SU-DHL-6 (cell line): Measurements from ENCODE around the gene NAV2.

Source experiments
- H2AFZ ChIP-seq: fragments of 200-600 bp; sonication (generic); 2 replicates; pipeline ENCODE4 v1.6.1; 2014; ENCODE audit warnings: low read depth, mild to moderate bottlenecking, moderate library complexity, mixed read lengths, antibody characterized with exemption, low read length; ENCODE audit not compliant: severe bottlenecking
- H3F3A ChIP-seq: fragments of 200-600 bp; shearing (Covaris generic); 2 replicates; pipeline ENCODE4 v1.6.0; 2016; ENCODE audit warnings: antibody characterized with exemption, mild to moderate bottlenecking; ENCODE audit not compliant: insufficient read depth
- H3K27ac ChIP-seq: fragments of 200-600 bp; sonication (generic); 2 replicates; pipeline ENCODE4 v1.5.1; 2016; ENCODE audit warnings: low read depth, mild to moderate bottlenecking, low read length, moderate library complexity, mixed read lengths
- H3K27me3 ChIP-seq: fragments of 200-600 bp; sonication (generic), shearing (Covaris generic); 2 replicates; pipeline ENCODE4 v1.6.0; 2014; ENCODE audit warnings: mild to moderate bottlenecking, low read length
- H3K36me3 ChIP-seq: fragments of 200-600 bp; sonication (generic); 2 replicates; pipeline ENCODE4 v1.6.1; 2014; ENCODE audit warnings: mild to moderate bottlenecking, low read length, mixed read lengths
- H3K4me2 ChIP-seq: fragments of 300-600, 200-600 bp; shearing (Covaris generic), sonication (generic); 2 replicates; pipeline ENCODE4 v1.6.0; 2014; ENCODE audit warnings: low read length, low read depth, mild to moderate bottlenecking; ENCODE audit not compliant: poor library complexity, severe bottlenecking
- H3K4me3 ChIP-seq: fragments of 200-600 bp; sonication (generic); 2 replicates; pipeline ENCODE4 v1.5.1; 2014; ENCODE audit warnings: antibody characterized with exemption, low read length, mild to moderate bottlenecking, mixed read lengths; ENCODE audit not compliant: insufficient read depth, poor library complexity, severe bottlenecking
- H3K79me2 ChIP-seq: fragments of 200-600 bp; sonication (generic); 2 replicates; pipeline ENCODE4 v1.6.1; 2014; ENCODE audit warnings: mild to moderate bottlenecking, low read length, moderate library complexity; ENCODE audit not compliant: insufficient read depth
- H3K9ac ChIP-seq: fragments of 200-600 bp; sonication (generic); 2 replicates; pipeline ENCODE4 v1.7.0; 2014; ENCODE audit warnings: mild to moderate bottlenecking, low read length
- H3K9me2 ChIP-seq: fragments of 200-600 bp; sonication (generic); replicated peaks from 2 replicates; pipeline ENCODE4 v1.6.1; 2014; ENCODE audit warnings: low read length; ENCODE audit not compliant: insufficient read depth
- H3K9me3 ChIP-seq: fragments of 200-600 bp; sonication (generic); 2 replicates; pipeline ENCODE4 v1.6.1; 2014; ENCODE audit warnings: low read length, mixed read lengths; ENCODE audit not compliant: insufficient read depth
- H4K20me1 ChIP-seq: fragments of 200-600 bp; sonication (generic); 2 replicates; pipeline ENCODE4 v1.6.1; 2014; ENCODE audit warnings: low read depth, mild to moderate bottlenecking, antibody characterized with exemption, low read length, moderate library complexity, mixed read lengths
- EZH2phosphoT487 ChIP-seq: fragments of 200-600 bp; sonication (generic), shearing (Covaris generic); conservative IDR thresholded peaks from 2 replicates; pipeline ENCODE4 v1.6.1; 2018; ENCODE audit warnings: mild to moderate bottlenecking, antibody characterized with exemption, low read length, moderate library complexity, mixed read lengths
- TF ChIP-seq, protein P1 (sequence below): fragments of 200-600 bp; sonication (generic); IDR thresholded peaks from one replicate; pipeline ENCODE4 v1.5.1; 2017; ENCODE audit warnings: antibody characterized with exemption, mild to moderate bottlenecking, low read length, moderate library complexity; ENCODE audit not compliant: insufficient read depth, poor library complexity, severe bottlenecking

The NAV2 gene

DNA sequence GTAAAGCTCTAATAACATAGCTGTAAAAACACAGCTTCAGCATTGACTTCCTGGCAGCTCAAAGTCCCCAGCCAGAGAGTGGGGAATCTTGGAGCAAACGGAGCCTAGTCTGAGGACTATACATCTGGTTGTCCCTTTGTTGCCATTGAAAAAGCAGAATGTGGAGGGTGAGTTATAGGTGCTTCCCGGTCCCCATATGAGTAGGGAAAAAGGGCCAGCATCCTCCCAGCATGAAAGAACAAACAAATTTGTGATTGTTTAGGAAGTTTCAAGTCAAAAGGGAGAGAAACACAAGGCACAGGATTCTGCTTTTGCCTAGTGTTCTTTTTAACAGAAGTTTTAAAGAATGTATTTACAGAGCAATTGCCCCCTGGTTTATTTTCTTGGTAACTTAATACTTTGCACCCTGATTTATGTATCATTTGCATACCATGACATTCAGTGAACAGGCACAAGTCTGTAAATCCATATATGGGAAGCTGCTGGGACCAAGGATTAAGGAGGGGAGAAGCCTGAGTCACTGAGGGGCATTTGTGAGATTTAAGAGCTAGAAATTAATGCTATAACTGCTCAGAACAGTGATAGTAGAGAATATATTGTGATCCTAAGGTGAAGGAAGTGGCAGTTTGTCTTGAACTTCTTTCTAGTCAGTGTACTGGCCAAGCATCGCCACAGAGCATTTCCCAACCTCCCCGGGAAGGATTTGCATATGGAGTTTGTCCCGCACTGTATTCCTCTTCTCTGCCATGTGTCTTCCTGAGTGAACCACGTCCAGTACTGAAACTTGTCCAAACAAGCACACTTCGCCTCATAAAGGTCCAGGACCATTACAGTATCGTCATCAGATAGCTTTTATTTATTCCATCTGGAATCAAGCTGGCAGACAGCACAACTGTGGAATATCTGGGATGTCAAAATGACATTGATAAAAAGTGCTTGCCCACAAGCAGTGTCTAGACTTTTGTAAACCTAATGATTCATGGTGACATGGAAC is 344.6 kb downstream of the NAV2 start:
- H3K9me2 ChIP-seq = no peaks in the 10 kb centered on the region
- TF ChIP-seq EZH2phosphoT487 = no peak
- TF ChIP-seq, protein P1, sequence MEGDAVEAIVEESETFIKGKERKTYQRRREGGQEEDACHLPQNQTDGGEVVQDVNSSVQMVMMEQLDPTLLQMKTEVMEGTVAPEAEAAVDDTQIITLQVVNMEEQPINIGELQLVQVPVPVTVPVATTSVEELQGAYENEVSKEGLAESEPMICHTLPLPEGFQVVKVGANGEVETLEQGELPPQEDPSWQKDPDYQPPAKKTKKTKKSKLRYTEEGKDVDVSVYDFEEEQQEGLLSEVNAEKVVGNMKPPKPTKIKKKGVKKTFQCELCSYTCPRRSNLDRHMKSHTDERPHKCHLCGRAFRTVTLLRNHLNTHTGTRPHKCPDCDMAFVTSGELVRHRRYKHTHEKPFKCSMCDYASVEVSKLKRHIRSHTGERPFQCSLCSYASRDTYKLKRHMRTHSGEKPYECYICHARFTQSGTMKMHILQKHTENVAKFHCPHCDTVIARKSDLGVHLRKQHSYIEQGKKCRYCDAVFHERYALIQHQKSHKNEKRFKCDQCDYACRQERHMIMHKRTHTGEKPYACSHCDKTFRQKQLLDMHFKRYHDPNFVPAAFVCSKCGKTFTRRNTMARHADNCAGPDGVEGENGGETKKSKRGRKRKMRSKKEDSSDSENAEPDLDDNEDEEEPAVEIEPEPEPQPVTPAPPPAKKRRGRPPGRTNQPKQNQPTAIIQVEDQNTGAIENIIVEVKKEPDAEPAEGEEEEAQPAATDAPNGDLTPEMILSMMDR = no peak
- no peaks in the 10 kb centered on the region for H4K20me1 ChIP-seq
- no peak overlapping the region for H3K4me3 ChIP-seq
- no peaks in the 10 kb centered on the region for H3K36me3 ChIP-seq
- no peak overlapping the region for H3K27ac ChIP-seq
- no peak overlapping the region for H3K9ac ChIP-seq
- H3K4me2 ChIP-seq = no peak overlapping the region
- H3K9me3 ChIP-seq = no peaks in the 10 kb centered on the region
- H2AFZ ChIP-seq = no peak overlapping the region
- no peaks in the 10 kb centered on the region for H3K79me2 ChIP-seq
- no peaks in the 10 kb centered on the region for H3F3A ChIP-seq
- H3K27me3 ChIP-seq = no peaks in the 10 kb centered on the region

DNA sequence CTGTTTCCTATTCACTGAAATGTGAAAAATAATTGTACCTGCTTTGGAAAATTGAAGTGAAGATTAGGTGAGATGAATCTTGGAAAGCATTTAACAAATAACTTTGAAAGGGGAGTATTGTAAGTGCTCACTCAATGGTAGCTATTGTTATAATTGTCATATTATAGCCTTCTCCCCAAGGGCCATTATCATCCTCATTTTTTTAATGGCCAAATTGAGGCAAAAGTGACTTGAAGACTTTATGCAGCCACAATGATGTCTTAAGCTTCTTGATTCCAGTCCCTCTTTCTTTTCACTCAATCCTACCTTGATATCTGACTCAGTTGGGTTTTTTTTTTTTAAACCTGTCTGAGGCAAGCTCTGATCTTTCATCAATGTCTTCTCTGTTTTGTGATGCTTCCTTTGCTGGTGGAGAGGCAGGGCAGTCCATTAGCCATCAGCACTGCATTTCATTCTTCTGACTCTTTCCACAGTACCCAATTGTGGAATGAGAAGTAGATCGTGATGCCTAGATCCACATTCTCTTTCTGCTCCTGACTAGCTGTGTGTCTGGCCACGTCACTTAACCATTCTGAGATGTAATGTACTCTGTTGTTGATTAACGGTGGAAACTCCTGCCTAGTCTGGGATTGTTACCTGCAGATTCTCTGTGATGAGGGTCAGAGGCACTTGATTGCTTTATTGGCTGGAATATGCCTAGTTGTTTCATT is 346.3 kb downstream of the NAV2 start:
- no peaks in the 10 kb centered on the region for H3K79me2 ChIP-seq
- H3K27me3 ChIP-seq = no peaks in the 10 kb centered on the region
- TF ChIP-seq, protein P1 = no peak
- TF ChIP-seq EZH2phosphoT487 = no peak
- no peaks in the 10 kb centered on the region for H4K20me1 ChIP-seq
- no peaks in the 10 kb centered on the region for H3F3A ChIP-seq
- no peak overlapping the region for H3K4me3 ChIP-seq
- H3K9me2 ChIP-seq = no peaks in the 10 kb centered on the region
- H3K36me3 ChIP-seq = no peaks in the 10 kb centered on the region
- no peak overlapping the region for H3K9ac ChIP-seq
- H2AFZ ChIP-seq = no peak overlapping the region
- H3K4me2 ChIP-seq = no peak overlapping the region
- no peaks in the 10 kb centered on the region for H3K9me3 ChIP-seq
- H3K27ac ChIP-seq = no peak overlapping the region

DNA sequence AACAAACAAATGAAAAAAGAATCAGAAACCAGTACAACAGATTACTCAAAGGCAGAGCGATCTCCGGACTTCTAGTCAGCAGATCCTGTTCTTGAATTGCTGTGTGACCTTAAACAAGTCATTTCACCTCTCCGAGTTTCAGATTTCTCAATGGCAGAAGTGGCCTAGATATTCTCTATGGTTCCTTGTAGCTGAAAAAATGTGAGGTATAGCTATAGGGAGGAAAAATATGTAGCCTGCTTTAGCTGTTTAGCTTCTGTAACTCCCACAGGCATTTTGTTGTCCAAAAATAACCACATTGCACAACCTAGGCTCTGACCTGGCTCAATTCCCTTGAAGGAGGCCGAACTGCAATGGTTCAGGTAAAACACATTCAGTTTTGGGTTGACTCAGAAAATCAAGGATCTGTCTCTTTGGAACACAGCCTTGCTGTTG is 347.0 kb downstream of the NAV2 start:
- H3K27ac ChIP-seq = no peak overlapping the region
- H3K4me3 ChIP-seq = no peak overlapping the region
- H3K4me2 ChIP-seq = no peak overlapping the region
- TF ChIP-seq, protein P1 = no peak
- no peak for TF ChIP-seq EZH2phosphoT487
- H3K9me2 ChIP-seq = no peaks in the 10 kb centered on the region
- no peaks in the 10 kb centered on the region for H3K9me3 ChIP-seq
- no peak overlapping the region for H3K9ac ChIP-seq
- no peaks in the 10 kb centered on the region for H4K20me1 ChIP-seq
- H2AFZ ChIP-seq = no peak overlapping the region
- no peaks in the 10 kb centered on the region for H3K79me2 ChIP-seq
- no peaks in the 10 kb centered on the region for H3K36me3 ChIP-seq
- H3K27me3 ChIP-seq = 0 out of 2 replicates have a peak, but pooled peaks cover 3% of the 10 kb centered on the region
- H3F3A ChIP-seq = no peaks in the 10 kb centered on the region
